Neuronal stem cell (in vitro differentiated cells): Measurements from ENCODE around the gene IGSF21.

Source experiments
- DNase-seq: peaks from one replicate; pipeline ENCODE4 v3.0.0-alpha.2; 2013; ENCODE audit warnings: low spot score
- H2AFZ ChIP-seq: one replicate; pipeline ENCODE4 v1.6.1; 2013; ENCODE audit warnings: mild to moderate bottlenecking, low read length, inconsistent platforms
- H2AK5ac ChIP-seq: 2 replicates; pipeline ENCODE4 v1.6.1; 2013; ENCODE audit warnings: low read depth, mild to moderate bottlenecking, inconsistent platforms, low read length, moderate library complexity, mixed read lengths
- H2BK120ac ChIP-seq: 2 replicates; pipeline ENCODE4 v1.6.1; 2013; ENCODE audit warnings: low read depth, mild to moderate bottlenecking, inconsistent platforms, low read length, moderate library complexity, mixed read lengths
- H2BK12ac ChIP-seq: one replicate; pipeline ENCODE4 v1.6.1; 2013; ENCODE audit warnings: low read length, inconsistent platforms
- H2BK15ac ChIP-seq: 2 replicates; pipeline ENCODE4 v1.6.1; 2013; ENCODE audit warnings: mild to moderate bottlenecking, low read length, inconsistent platforms, mixed read lengths
- H2BK5ac ChIP-seq: one replicate; pipeline ENCODE4 v1.6.1; 2013; ENCODE audit warnings: inconsistent platforms, mild to moderate bottlenecking, low read length, moderate library complexity
- H3K14ac ChIP-seq: one replicate; pipeline ENCODE4 v1.6.1; 2013; ENCODE audit warnings: low read length, inconsistent platforms
- H3K18ac ChIP-seq: 2 replicates; pipeline ENCODE4 v1.6.1; 2013; ENCODE audit warnings: low read length, inconsistent platforms
- H3K23ac ChIP-seq: 2 replicates; pipeline ENCODE4 v1.6.1; 2013; ENCODE audit warnings: low read depth, mild to moderate bottlenecking, mixed read lengths, low read length, inconsistent platforms; ENCODE audit not compliant: poor library complexity
- H3K27ac ChIP-seq: replicated peaks from 3 replicates; pipeline ENCODE4 v1.5.1; 2013; ENCODE audit warnings: low read length, inconsistent platforms
- H3K27me3 ChIP-seq, 3 experiments: 2 replicates each; pipeline ENCODE4 v1.6.1; 2013; ENCODE audit warnings: low read length in 3 of 3, mild to moderate bottlenecking in 2 of 3, inconsistent platforms in 1 of 3, low read depth in 1 of 3, mixed read lengths in 1 of 3, moderate library complexity in 1 of 3; ENCODE audit not compliant: control insufficient read depth in 3 of 3, insufficient read depth in 3 of 3
- H3K36me3 ChIP-seq, 2 donors: replicated peaks in 1 of 2; 2 replicates each; pipeline ENCODE4 v1.6.1; 2013; ENCODE audit warnings: low read length in 2 of 2; ENCODE audit not compliant: control insufficient read depth in 2 of 2, insufficient read depth in 2 of 2
- H3K4ac ChIP-seq: 2 replicates; pipeline ENCODE4 v1.6.1; 2013; ENCODE audit warnings: inconsistent platforms, mild to moderate bottlenecking, low read length, moderate library complexity
- H3K4me1 ChIP-seq, 2 donors: 1 replicate in 1 of 2; 2 replicates in 1 of 2; pipeline ENCODE4 v1.6.1; 2013; ENCODE audit warnings: low read length in 2 of 2, low read depth in 1 of 2; ENCODE audit not compliant: control insufficient read depth in 2 of 2, insufficient read depth in 1 of 2
- H3K4me2 ChIP-seq: one replicate; pipeline ENCODE4 v1.6.1; 2013; ENCODE audit warnings: mild to moderate bottlenecking, low read length, inconsistent platforms; ENCODE audit not compliant: insufficient read depth, poor library complexity, severe bottlenecking
- H3K4me3 ChIP-seq, 2 donors: 2 replicates each; pipeline ENCODE4 v1.5.1; 2013; ENCODE audit warnings: low read length in 2 of 2, mild to moderate bottlenecking in 2 of 2, inconsistent platforms in 1 of 2, moderate library complexity in 1 of 2
- H3K79me1 ChIP-seq: one replicate; pipeline ENCODE4 v1.6.1; 2013; ENCODE audit warnings: low read depth, mild to moderate bottlenecking, inconsistent platforms, low read length, moderate library complexity
- H3K9ac ChIP-seq: one replicate; pipeline ENCODE4 v1.6.1; 2013; ENCODE audit warnings: mild to moderate bottlenecking, low read depth, low read length, inconsistent platforms; ENCODE audit not compliant: poor library complexity
- H3K9me3 ChIP-seq, 2 donors: replicated peaks in 1 of 2; 2 replicates each; pipeline versions ENCODE3 to v1.6.1; 2013; ENCODE audit warnings: low read length in 2 of 2, mild to moderate bottlenecking in 2 of 2, inconsistent platforms in 1 of 2, low read depth in 1 of 2, mixed read lengths in 1 of 2, moderate library complexity in 1 of 2; ENCODE audit not compliant: control insufficient read depth in 2 of 2, insufficient read depth in 1 of 2
- H4K8ac ChIP-seq: one replicate; pipeline ENCODE4 v1.6.1; 2013; ENCODE audit warnings: low read depth, mild to moderate bottlenecking, inconsistent platforms, low read length, moderate library complexity
- H4K91ac ChIP-seq: one replicate; pipeline ENCODE4 v1.6.1; 2013; ENCODE audit warnings: low read length, low read depth, mild to moderate bottlenecking, inconsistent platforms; ENCODE audit not compliant: poor library complexity
- WGBS, 2 donors: extraction: QIAGEN DNeasy Blood & Tissue Kit; methylation state at CpG; one replicate each; pipeline ENCODE4 v1.1.7; 2013; ENCODE audit warnings: missing lambda C conversion rate in 2 of 2, mixed read lengths in 1 of 2; ENCODE audit not compliant: insufficient read length in 2 of 2, insufficient replicate concordance in 1 of 2; ENCODE audit errors: extremely low coverage in 2 of 2; 5-methylcytosine and 5-hydroxymethylcytosine counted together

Gene IGSF21

GRCh38 chr1:18265641-18266040 is 158.0 kb downstream of the IGSF21 start:
- Histone ChIP-seq H3K23ac (no peak overlapping the region), H2AK5ac (no peak overlapping the region), H3K14ac (no peak overlapping the region), H2BK5ac (no peak overlapping the region), H3K36me3 (no peaks in the 10 kb centered on the region), H3K27ac (no peak overlapping the region), H4K8ac (no peak overlapping the region), H2BK120ac (no peak overlapping the region), H3K79me1 (no peaks in the 10 kb centered on the region), H3K4me1 (peaks cover 0 to 15% of the 10 kb centered on the region in 2 donors), H3K27me3 (peaks cover 0 to 15% (median 0%) of the 10 kb centered on the region in 3 experiments), H3K9me3 (no peaks in the 10 kb centered on the region), H2BK12ac (no peak overlapping the region), H3K4me3 (no peak overlapping the region), H3K18ac (no peak overlapping the region), H2AFZ (no peak overlapping the region), H3K4ac (no peak overlapping the region), H2BK15ac (no peak overlapping the region), H3K4me2 (no peak overlapping the region), H3K9ac (no peak overlapping the region), H4K91ac (no peak overlapping the region)
- no CpG with 5 or more reads among the region's 9 CpGs for WGBS, 2 donors
- no peak for DNase-seq

- no peak overlapping the region for H2AFZ ChIP-seq
- H2BK120ac ChIP-seq: no peak overlapping the region
- H3K4me2 ChIP-seq: no peak overlapping the region
- H3K36me3 ChIP-seq: no peaks in the 10 kb centered on the region
- no peak overlapping the region for H2BK5ac ChIP-seq
- H3K18ac ChIP-seq: no peak overlapping the region
- no peak overlapping the region for H4K91ac ChIP-seq
- no peak for DNase-seq
- H3K27ac ChIP-seq: no peak overlapping the region
- H3K4me1 ChIP-seq: peaks cover 0 to 15% of the 10 kb centered on the region in 2 donors
- no peak overlapping the region for H3K4me3 ChIP-seq
- peaks cover 0 to 15% (median 0%) of the 10 kb centered on the region in 3 experiments for H3K27me3 ChIP-seq
- no peaks in the 10 kb centered on the region for H3K79me1 ChIP-seq
- H2BK12ac ChIP-seq: no peak overlapping the region
- H2BK15ac ChIP-seq: no peak overlapping the region
- no peaks in the 10 kb centered on the region for H3K9me3 ChIP-seq
- no CpG with 5 or more reads among the region's 2 CpGs for WGBS, 2 donors
- no peak overlapping the region for H3K23ac ChIP-seq
- peak overlapping the region; percentile 15 for H3K14ac ChIP-seq
- H3K9ac ChIP-seq: no peak overlapping the region
- H2AK5ac ChIP-seq: no peak overlapping the region
- H4K8ac ChIP-seq: no peak overlapping the region
- no peak overlapping the region for H3K4ac ChIP-seq
These were observed 158.8 kb downstream of the IGSF21 start for GRCh38 chr1:18266391-18266790.

- H3K9me3 ChIP-seq: no peaks in the 10 kb centered on the region
- DNase-seq: no peak
- no peak overlapping the region for H3K27ac ChIP-seq
- no peak overlapping the region for H2BK12ac ChIP-seq
- no peak overlapping the region for H2AFZ ChIP-seq
- H3K36me3 ChIP-seq: no peaks in the 10 kb centered on the region
- H3K14ac ChIP-seq: no peak overlapping the region
- H3K27me3 ChIP-seq: no peaks in the 10 kb centered on the region
- no peak overlapping the region for H3K18ac ChIP-seq
- no peaks in the 10 kb centered on the region for H3K4me1 ChIP-seq
- no peak overlapping the region for H2BK15ac ChIP-seq
- no peak overlapping the region for H2BK120ac ChIP-seq
- no peak overlapping the region for H2AK5ac ChIP-seq
- peak overlapping the region in 1 of 2 donors; percentile 12 for H3K4me3 ChIP-seq
- H3K23ac ChIP-seq: no peak overlapping the region
- no peak overlapping the region for H3K4ac ChIP-seq
- H3K9ac ChIP-seq: no peak overlapping the region
- no peak overlapping the region for H4K91ac ChIP-seq
- no peak overlapping the region for H4K8ac ChIP-seq
- no CpG with 5 or more reads among the region's 2 CpGs for WGBS, 2 donors
- no peak overlapping the region for H2BK5ac ChIP-seq
- no peak overlapping the region for H3K4me2 ChIP-seq
- no peaks in the 10 kb centered on the region for H3K79me1 ChIP-seq
These were observed 163.7 kb downstream of the IGSF21 start for GRCh38 chr1:18271336-18271735.

GRCh38 chr1:18278946-18279345 is 171.3 kb downstream of the IGSF21 start:
- Histone ChIP-seq H3K9me3 (no peaks in the 10 kb centered on the region), H3K79me1 (no peaks in the 10 kb centered on the region), H2AK5ac (no peak overlapping the region), H3K4me1 (peaks cover 0 to 10% of the 10 kb centered on the region in 2 donors), H3K18ac (no peak overlapping the region), H2BK5ac (no peak overlapping the region), H2BK120ac (no peak overlapping the region), H3K4me3 (no peak overlapping the region), H3K27ac (no peak overlapping the region), H3K4me2 (no peak overlapping the region), H2BK15ac (no peak overlapping the region), H2AFZ (no peak overlapping the region), H3K9ac (no peak overlapping the region), H4K91ac (no peak overlapping the region), H3K14ac (no peak overlapping the region), H3K36me3 (no peaks in the 10 kb centered on the region), H3K23ac (no peak overlapping the region), H2BK12ac (no peak overlapping the region), H4K8ac (no peak overlapping the region), H3K27me3 (peaks cover 0 to 4% (median 2%) of the 10 kb centered on the region in 3 experiments), H3K4ac (no peak overlapping the region)
- no CpG with 5 or more reads among the region's 5 CpGs for WGBS, 2 donors
- DNase-seq: no peak
